Neural progenitor cell (in vitro differentiated cells): ENCODE results near the gene CUL5.

Experiments
- EZH2 ChIP-seq: fragments of 200-600 bp; sonication (generic); IDR thresholded peaks from 2 replicates; pipeline ENCODE4 v1.6.1; 2017; ENCODE audit warnings: antibody characterized with exemption, mild to moderate bottlenecking, moderate library complexity
- EZH2phosphoT487 ChIP-seq: fragments of 200-600 bp; sonication (generic); IDR thresholded peaks from 2 replicates; pipeline ENCODE4 v1.6.1; 2017; ENCODE audit warnings: antibody characterized with exemption
- TF ChIP-seq, protein P1 (sequence below): fragments of 200-600 bp; sonication (generic); IDR thresholded peaks from 2 replicates; pipeline ENCODE4 v1.5.1; 2017; ENCODE audit warnings: antibody characterized with exemption, mild to moderate bottlenecking

GRCh38 chr11:107970049-107970448 lies 38.6 kb upstream of the CUL5 start:
- TF ChIP-seq, protein P1, sequence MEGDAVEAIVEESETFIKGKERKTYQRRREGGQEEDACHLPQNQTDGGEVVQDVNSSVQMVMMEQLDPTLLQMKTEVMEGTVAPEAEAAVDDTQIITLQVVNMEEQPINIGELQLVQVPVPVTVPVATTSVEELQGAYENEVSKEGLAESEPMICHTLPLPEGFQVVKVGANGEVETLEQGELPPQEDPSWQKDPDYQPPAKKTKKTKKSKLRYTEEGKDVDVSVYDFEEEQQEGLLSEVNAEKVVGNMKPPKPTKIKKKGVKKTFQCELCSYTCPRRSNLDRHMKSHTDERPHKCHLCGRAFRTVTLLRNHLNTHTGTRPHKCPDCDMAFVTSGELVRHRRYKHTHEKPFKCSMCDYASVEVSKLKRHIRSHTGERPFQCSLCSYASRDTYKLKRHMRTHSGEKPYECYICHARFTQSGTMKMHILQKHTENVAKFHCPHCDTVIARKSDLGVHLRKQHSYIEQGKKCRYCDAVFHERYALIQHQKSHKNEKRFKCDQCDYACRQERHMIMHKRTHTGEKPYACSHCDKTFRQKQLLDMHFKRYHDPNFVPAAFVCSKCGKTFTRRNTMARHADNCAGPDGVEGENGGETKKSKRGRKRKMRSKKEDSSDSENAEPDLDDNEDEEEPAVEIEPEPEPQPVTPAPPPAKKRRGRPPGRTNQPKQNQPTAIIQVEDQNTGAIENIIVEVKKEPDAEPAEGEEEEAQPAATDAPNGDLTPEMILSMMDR = no peak
- TF ChIP-seq EZH2 = no peak
- TF ChIP-seq EZH2phosphoT487 = no peak
